Activated T-helper 17 cell treated with anti-CD3 and anti-CD28 coated beads, Interleukin-2, amount 50 U/mL, for 72 hours (primary cell): ENCODE data around the gene ZBTB42. TPM values are rescaled to one million over a fixed set of nuclear protein-coding genes. Genes with fewer than 3 reads are reported as not detected.

Experiments
- ATAC-seq: fragments of 150-1000 bp; cut with Tn5 transposase; replicated peaks from 2 replicates; pipeline ENCODE4 v1.10.0; 2021; ENCODE audit warnings: mild to moderate bottlenecking, moderate library complexity
- H3K27ac Mint-ChIP-seq: one replicate; pipeline ENCODE4 v1.8.0; 2022; ENCODE audit warnings: mixed read lengths
- H3K27me3 Mint-ChIP-seq: one replicate; pipeline ENCODE4 v1.8.0; 2022; ENCODE audit warnings: mixed read lengths
- H3K36me3 Mint-ChIP-seq: one replicate; pipeline ENCODE4 v1.8.0; 2022; ENCODE audit warnings: low read depth, mild to moderate bottlenecking, mixed read lengths
- H3K4me1 Mint-ChIP-seq: one replicate; pipeline ENCODE4 v1.8.0; 2022; ENCODE audit warnings: mixed read lengths
- H3K4me3 Mint-ChIP-seq: one replicate; pipeline ENCODE4 v1.8.0; 2022; ENCODE audit warnings: mild to moderate bottlenecking, mixed read lengths
- H3K9me3 Mint-ChIP-seq: one replicate; pipeline ENCODE4 v1.8.0; 2022; ENCODE audit warnings: mixed read lengths
- total RNA-seq, 2 donors: library from RNA; stranded (reverse); gene quantifications; one replicate each; pipeline ENCODE4 v1.2.3, GENCODE V29; 2022

ZBTB42 gene
- total RNA-seq, 2 donors from 2014 or later: 3.0 to 3.2 TPM

- peak overlapping the region; percentile 92 for H3K4me3 Mint-ChIP-seq
- H3K27me3 Mint-ChIP-seq: no peaks in the 10 kb centered on the region
- H3K36me3 Mint-ChIP-seq: peaks cover 19% of the 10 kb centered on the region
- peaks cover 14% of the 10 kb centered on the region for H3K4me1 Mint-ChIP-seq
- peak; percentile 18 for ATAC-seq
- peak overlapping the region; percentile 84 for H3K27ac Mint-ChIP-seq
- no peaks in the 10 kb centered on the region for H3K9me3 Mint-ChIP-seq
Observed at GRCh38 chr14:104794099-104794498, 6.8 kb upstream of the ZBTB42 start.

DNA sequence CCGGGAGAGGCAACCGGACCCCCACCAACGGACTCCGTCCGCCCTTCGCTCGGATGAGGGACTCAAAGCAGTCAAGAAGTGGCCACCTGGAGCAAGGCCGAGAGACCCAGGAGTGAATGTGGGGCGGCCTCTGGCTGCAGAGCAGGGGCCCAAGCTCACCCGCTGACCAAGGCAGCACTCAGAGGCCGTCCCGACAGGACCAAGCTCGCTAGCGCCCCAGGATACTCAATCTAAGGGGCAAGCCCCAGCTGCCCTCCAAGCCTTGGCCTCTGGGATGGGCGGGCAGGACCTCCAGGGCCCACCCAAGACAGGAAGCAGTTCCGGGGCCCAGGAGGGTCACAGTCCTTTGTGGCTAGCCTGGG lies 6.3 kb upstream of the ZBTB42 start:
- Mint-ChIP-seq H3K27me3 (no peaks in the 10 kb centered on the region), H3K4me1 (peaks cover 14% of the 10 kb centered on the region), H3K9me3 (no peaks in the 10 kb centered on the region), H3K4me3 (peak overlapping the region; percentile 92), H3K27ac (peak overlapping the region; percentile 84), H3K36me3 (peaks cover 15% of the 10 kb centered on the region)
- peak; percentile 10 for ATAC-seq

GRCh38 chr14:104794993-104795780 lies 5.7 kb upstream of the ZBTB42 start, which contains the start of gene AKT1:
AKT1 (minus strand) TSS chr14:104795748; CDS start chr14:104792643, 3,105 bp downstream.
- Mint-ChIP-seq H3K4me1 (peaks cover 14% of the 10 kb centered on the region), H3K27ac (peak within 1 kb of the TSS; percentile 84), H3K4me3 (peak within 1 kb of the TSS; percentile 92), H3K36me3 (peaks cover 11% of the 10 kb centered on the region), H3K9me3 (no peaks in the 10 kb centered on the region), H3K27me3 (no peaks in the 10 kb centered on the region)
- peak; percentile 68 for ATAC-seq

- Mint-ChIP-seq H3K27ac (peak overlapping the region; percentile 78), H3K9me3 (no peaks in the 10 kb centered on the region), H3K36me3 (peaks cover 7% of the 10 kb centered on the region), H3K27me3 (no peaks in the 10 kb centered on the region), H3K4me1 (peaks cover 14% of the 10 kb centered on the region), H3K4me3 (peak overlapping the region; percentile 65)
- no peak for ATAC-seq
Observed at GRCh38 chr14:104795781-104796686, 4.9 kb upstream of the ZBTB42 start.

- H3K9me3 Mint-ChIP-seq: no peaks in the 10 kb centered on the region
- H3K36me3 Mint-ChIP-seq: peaks cover under 1% of the 10 kb centered on the region
- H3K4me1 Mint-ChIP-seq: peaks cover 14% of the 10 kb centered on the region
- H3K27ac Mint-ChIP-seq: no peak overlapping the region
- ATAC-seq: no peak
- no peaks in the 10 kb centered on the region for H3K27me3 Mint-ChIP-seq
- H3K4me3 Mint-ChIP-seq: peak overlapping the region; percentile 65
Observed at GRCh38 chr14:104796687-104797081, 4.2 kb upstream of the ZBTB42 start.

DNA sequence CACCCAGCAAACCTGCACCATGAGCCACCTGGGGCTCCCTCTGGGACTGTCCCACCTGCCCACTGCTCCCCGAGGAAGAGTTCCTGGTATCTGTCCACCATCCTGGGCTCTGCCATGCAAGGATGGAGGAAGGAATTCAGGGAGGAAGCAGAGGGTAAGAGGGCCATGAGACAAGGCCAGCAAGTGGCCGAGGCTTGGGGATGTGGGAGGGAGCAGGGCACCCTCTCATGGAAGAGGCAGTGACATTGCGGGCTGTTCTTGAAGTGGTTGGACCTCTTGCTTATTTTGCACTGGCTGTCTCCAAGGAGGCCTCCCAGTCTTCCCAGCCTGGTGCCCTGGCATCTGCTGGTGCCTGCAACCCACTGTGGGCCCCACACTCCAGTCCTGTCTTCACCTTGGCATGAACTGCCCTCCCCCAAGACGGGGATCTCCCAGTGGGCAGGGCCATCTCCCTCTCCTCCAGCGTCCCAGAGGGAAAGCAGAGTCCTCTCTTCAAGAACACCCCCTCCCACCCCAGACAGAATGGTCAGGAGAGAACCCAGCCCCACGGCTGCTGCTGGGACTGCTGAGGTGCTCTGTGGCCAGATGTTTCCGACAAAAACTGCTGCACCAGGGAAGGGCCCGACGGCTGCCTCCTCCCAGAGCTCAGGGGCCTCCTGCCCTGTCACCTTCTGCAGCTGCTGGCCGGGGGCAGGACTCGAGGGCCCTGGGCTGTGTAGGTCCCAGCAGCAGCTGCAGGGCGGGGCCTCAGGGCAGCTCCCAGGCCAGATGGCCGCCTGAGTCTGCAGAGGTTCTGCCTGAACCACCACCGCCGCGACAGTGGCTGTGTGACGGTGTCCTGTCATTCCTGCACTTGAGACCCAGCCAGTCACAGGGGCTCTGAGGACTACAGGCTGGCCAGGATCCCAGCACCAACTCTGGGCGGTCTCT lies 3.5 kb upstream of the ZBTB42 start:
- Mint-ChIP-seq H3K27ac (no peak overlapping the region), H3K36me3 (no peaks in the 10 kb centered on the region), H3K4me3 (peak overlapping the region; percentile 65), H3K9me3 (no peaks in the 10 kb centered on the region), H3K27me3 (no peaks in the 10 kb centered on the region), H3K4me1 (peaks cover 14% of the 10 kb centered on the region)
- ATAC-seq: no peak

DNA sequence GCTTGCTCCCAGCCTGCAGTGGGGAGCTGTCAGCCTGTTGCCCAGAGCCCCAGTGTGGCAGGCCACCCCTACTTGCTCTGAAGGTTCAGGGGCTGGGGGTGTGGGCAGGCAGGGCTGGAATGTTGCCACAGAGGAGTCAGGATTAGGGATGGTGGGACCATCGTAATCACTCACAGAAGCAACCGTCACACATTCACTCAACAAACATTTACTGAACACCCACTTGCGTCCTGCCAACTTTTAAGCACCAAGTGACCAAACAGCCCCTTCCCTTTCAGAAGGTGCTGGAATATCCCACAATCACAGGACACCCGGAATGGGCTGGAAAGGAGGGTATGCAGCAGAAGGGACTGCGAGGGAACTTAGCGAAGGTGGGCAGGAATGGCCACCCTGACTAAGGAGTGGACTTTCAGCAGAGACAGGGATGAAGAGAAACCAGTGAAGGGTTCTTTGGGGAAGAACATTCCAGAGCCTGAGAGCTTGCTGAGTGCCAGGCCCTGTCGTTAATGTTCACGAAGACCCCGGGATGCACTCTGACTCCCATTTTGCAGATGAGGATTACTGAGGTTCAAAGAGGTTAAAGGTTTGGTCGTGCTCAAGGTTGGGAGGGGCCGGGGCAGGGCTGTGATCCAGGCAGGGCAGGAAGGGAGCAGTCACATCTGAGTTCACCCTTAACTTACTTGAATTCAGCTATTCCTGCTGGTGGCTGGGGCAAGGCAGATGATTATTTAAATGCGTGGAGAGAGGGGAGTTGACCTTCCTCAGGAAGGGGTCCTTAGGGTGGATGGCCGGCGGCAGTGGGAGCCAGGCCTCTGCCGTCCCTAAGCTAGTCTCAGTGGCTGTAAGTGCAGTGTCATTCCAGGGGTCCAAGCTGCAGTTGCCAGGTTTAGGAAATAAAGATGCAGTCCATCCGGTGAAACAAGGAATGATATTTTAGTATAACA lies 2.3 kb upstream of the ZBTB42 start:
- Mint-ChIP-seq H3K4me3 (peak overlapping the region; percentile 36), H3K27me3 (no peaks in the 10 kb centered on the region), H3K4me1 (peaks cover 3% of the 10 kb centered on the region), H3K27ac (no peak overlapping the region), H3K9me3 (no peaks in the 10 kb centered on the region), H3K36me3 (no peaks in the 10 kb centered on the region)
- ATAC-seq: no peak

DNA sequence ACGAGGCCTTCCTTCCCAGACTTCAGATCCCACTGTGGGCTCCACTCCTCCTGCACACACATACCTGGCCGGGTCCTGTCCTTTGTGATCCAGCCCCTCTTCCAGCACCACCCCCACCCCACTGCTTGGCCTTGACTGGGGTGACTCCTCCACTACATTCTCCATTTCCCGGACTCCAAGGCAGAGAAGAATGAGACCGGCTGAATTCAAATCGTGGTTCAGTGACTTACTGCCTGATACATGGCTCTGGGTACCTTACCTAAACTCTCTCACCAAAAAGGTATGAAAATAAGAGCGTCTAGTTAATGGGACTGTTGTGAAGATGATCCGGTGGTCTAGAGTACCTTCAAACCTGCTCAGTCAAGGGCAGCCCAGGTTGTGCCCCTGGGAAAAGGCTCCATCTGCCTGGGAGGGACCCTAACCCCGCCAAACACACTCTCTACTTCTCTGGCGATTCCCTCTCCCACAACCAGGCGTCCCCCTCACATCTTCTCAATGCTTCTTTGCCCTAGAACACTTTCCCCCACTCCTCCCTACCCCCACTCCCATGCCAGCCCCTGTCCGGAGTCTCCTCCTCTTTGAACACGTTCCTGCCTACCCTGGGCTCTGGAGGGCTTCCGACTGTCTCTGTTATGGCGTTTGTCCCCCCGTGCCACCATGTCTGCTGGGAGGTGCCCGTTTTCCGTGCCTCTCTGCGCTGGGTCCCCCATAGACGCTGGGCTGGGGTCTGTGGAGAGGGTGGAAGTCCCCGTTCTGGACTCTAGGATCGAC lies 1.5 kb upstream of the ZBTB42 start:
- Mint-ChIP-seq H3K27ac (no peak overlapping the region), H3K4me3 (peak overlapping the region; percentile 36)

DNA sequence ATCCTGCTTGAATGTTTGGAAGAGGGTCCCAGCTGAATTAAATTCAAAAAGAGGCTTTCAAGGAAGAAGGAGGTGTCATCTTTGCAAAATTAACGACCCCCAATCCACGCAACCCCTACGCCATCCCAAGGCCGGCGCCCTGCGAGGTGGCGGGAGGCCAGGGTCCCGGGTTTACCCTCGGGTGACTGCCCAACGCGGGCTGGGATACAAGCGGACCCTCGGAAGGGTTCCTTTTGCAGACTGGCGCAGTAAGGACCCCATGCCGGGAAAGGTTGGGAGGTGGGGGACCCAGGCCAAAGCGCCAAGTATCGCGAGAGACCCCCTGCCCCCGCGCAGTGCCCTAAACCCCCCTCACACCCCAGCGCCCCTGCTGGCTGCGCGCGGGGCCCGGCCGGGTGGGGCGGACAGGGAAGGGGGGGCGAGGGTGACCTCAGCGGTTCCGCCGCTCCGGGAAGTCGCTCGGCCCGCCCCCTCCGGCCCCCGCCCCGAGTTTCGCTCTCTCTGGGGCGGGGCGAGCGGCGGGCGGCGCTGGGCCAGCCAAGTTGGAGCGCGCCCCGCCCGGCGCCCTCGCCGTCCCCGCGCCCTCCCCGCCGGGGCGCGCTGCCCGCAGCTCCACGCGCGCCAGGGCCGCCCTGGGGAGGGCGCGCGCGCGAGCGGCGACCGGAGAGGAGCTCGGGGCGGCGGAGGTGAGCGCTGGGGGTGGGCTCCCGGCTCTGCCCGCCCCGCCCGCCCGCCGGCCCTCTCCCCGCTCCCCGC lies 708 bp upstream of the ZBTB42 start:
- peaks cover 5% of the 10 kb centered on the region for H3K4me1 Mint-ChIP-seq
- ATAC-seq: peak; percentile 73
- no peaks in the 10 kb centered on the region for H3K27me3 Mint-ChIP-seq
- H3K4me3 Mint-ChIP-seq: peak overlapping the region; percentile 36
- H3K9me3 Mint-ChIP-seq: no peaks in the 10 kb centered on the region
- no peak overlapping the region for H3K27ac Mint-ChIP-seq
- no peaks in the 10 kb centered on the region for H3K36me3 Mint-ChIP-seq

More for the DNA sequence above, 1.5 kb upstream of the ZBTB42 start:
- Mint-ChIP-seq H3K27me3 (no peaks in the 10 kb centered on the region), H3K36me3 (no peaks in the 10 kb centered on the region), H3K9me3 (no peaks in the 10 kb centered on the region), H3K4me1 (peaks cover 5% of the 10 kb centered on the region)
- ATAC-seq: no peak

GRCh38 chr14:104801520-104802393 lies 856 bp downstream of the ZBTB42 start:
- no peaks in the 10 kb centered on the region for H3K9me3 Mint-ChIP-seq
- no peak for ATAC-seq
- peaks cover 5% of the 10 kb centered on the region for H3K4me1 Mint-ChIP-seq
- no peak overlapping the region for H3K27ac Mint-ChIP-seq
- H3K27me3 Mint-ChIP-seq: no peaks in the 10 kb centered on the region
- peak overlapping the region; percentile 77 for H3K4me3 Mint-ChIP-seq
- H3K36me3 Mint-ChIP-seq: no peaks in the 10 kb centered on the region

- no peaks in the 10 kb centered on the region for H3K9me3 Mint-ChIP-seq
- no peaks in the 10 kb centered on the region for H3K36me3 Mint-ChIP-seq
- H3K4me3 Mint-ChIP-seq: peak overlapping the region; percentile 44
- no peak for ATAC-seq
- peaks cover 5% of the 10 kb centered on the region for H3K4me1 Mint-ChIP-seq
- H3K27ac Mint-ChIP-seq: no peak overlapping the region
- no peaks in the 10 kb centered on the region for H3K27me3 Mint-ChIP-seq
Observed at GRCh38 chr14:104802394-104803184, 1.7 kb downstream of the ZBTB42 start.
